GM23338 (cell line): ENCODE measurements around the gene SPSB4. TPM values are rescaled to one million over a fixed set of nuclear protein-coding genes. Genes with fewer than 3 reads are reported as not detected.

ENCODE experiments used
- ATAC-seq: fragments of 200-7000 bp; cut with Tn5 transposase; 3 replicates; pipeline ENCODE4 v1.9.1; 2020
- DNase-seq: peaks from one replicate; pipeline ENCODE4 v3.0.0-alpha.2; 2015; ENCODE audit warnings: low spot score
- H2AFZ ChIP-seq: fragments of 200-600 bp; sonication (generic); 2 replicates; pipeline ENCODE4 v1.8.0; 2016; ENCODE audit warnings: antibody characterized with exemption, mild to moderate bottlenecking, moderate library complexity
- H3F3A ChIP-seq: fragments of 200-600 bp; sonication (generic); replicated peaks from 2 replicates; pipeline ENCODE4 v1.8.0; 2017; ENCODE audit warnings: antibody characterized with exemption, mixed run types, low read depth
- H3K27ac ChIP-seq: fragments of 200-600 bp; sonication (generic); 2 replicates; pipeline ENCODE4 v1.6.1; 2016; ENCODE audit warnings: low read depth
- H3K27me3 ChIP-seq: fragments of 200-600 bp; sonication (generic); 2 replicates; pipeline ENCODE4 v1.8.0; 2016; ENCODE audit warnings: mild to moderate bottlenecking, mixed run types, moderate library complexity; ENCODE audit not compliant: insufficient read depth
- H3K36me3 ChIP-seq: fragments of 200-600 bp; sonication (generic); 2 replicates; pipeline ENCODE4 v1.8.0; 2016; ENCODE audit warnings: mild to moderate bottlenecking; ENCODE audit not compliant: insufficient read depth
- H3K4me1 ChIP-seq: fragments of 200-600 bp; sonication (generic); 2 replicates; pipeline ENCODE4 v1.8.0; 2016; ENCODE audit warnings: mild to moderate bottlenecking, moderate library complexity; ENCODE audit not compliant: insufficient read depth
- H3K4me2 ChIP-seq: fragments of 200-600 bp; sonication (generic); 2 replicates; pipeline ENCODE4 v1.7.1; 2017; ENCODE audit warnings: mixed run types
- H3K4me3 ChIP-seq: fragments of 200-600 bp; sonication (generic); 2 replicates; pipeline ENCODE4 v1.6.1; 2016; ENCODE audit warnings: mixed run types
- H3K79me2 ChIP-seq: fragments of 200-600 bp; sonication (generic); replicated peaks from 2 replicates; pipeline ENCODE4 v1.8.0; 2017; ENCODE audit warnings: mild to moderate bottlenecking; ENCODE audit not compliant: insufficient read depth
- H3K9me2 ChIP-seq: fragments of 200-600 bp; sonication (generic); 2 replicates; pipeline ENCODE4 v1.8.0; 2017; ENCODE audit not compliant: insufficient read depth
- H4K20me1 ChIP-seq: fragments of 200-600 bp; sonication (generic); replicated peaks from 2 replicates; pipeline ENCODE4 v1.8.0; 2017; ENCODE audit warnings: mild to moderate bottlenecking; ENCODE audit not compliant: insufficient read depth
- H3K27ac Mint-ChIP-seq: 2 replicates; pipeline ENCODE4 v1.8.0; 2020; ENCODE audit warnings: inconsistent platforms, mild to moderate bottlenecking, moderate library complexity, mixed read lengths
- H3K27me3 Mint-ChIP-seq: 3 replicates; pipeline ENCODE4 v1.8.0; 2022; ENCODE audit warnings: low read depth, mild to moderate bottlenecking, moderate library complexity, mixed read lengths, inconsistent platforms; ENCODE audit not compliant: insufficient read depth, poor library complexity
- H3K36me3 Mint-ChIP-seq: 3 replicates; pipeline ENCODE4 v1.8.0; 2021; ENCODE audit warnings: low read depth, mild to moderate bottlenecking, inconsistent platforms, moderate library complexity, mixed read lengths
- H3K4me1 Mint-ChIP-seq: 3 replicates; pipeline ENCODE4 v1.8.0; 2020; ENCODE audit warnings: mild to moderate bottlenecking, inconsistent platforms, mixed read lengths
- H3K4me3 Mint-ChIP-seq: 3 replicates; pipeline ENCODE4 v1.8.0; 2021; ENCODE audit warnings: moderate library complexity, mild to moderate bottlenecking, inconsistent platforms, mixed read lengths
- H3K9me3 Mint-ChIP-seq: 3 replicates; pipeline ENCODE4 v1.8.0; 2020; ENCODE audit warnings: moderate library complexity, mild to moderate bottlenecking, inconsistent platforms, mixed read lengths
- CREB1 ChIP-seq: fragments of 250-450 bp; sonication (Bioruptor Pico); IDR thresholded peaks from 2 replicates; pipeline ENCODE4 v1.5.0; 2020; ENCODE audit warnings: low read depth, mild to moderate bottlenecking, moderate library complexity
- EZH2 ChIP-seq: fragments of 200-600 bp; sonication (generic); IDR thresholded peaks from one replicate; pipeline ENCODE4 v1.8.0; 2017; ENCODE audit warnings: antibody characterized with exemption, mild to moderate bottlenecking, low read depth; ENCODE audit not compliant: unreplicated experiment
- EZH2phosphoT487 ChIP-seq: fragments of 200-600 bp; sonication (generic); IDR thresholded peaks from one replicate; pipeline ENCODE4 v1.8.1; 2018; ENCODE audit warnings: antibody characterized with exemption; ENCODE audit not compliant: unreplicated experiment
- JUNB ChIP-seq: IDR thresholded peaks from one replicate; pipeline ENCODE4 v1.6.1; 2016; ENCODE audit warnings: antibody characterized with exemption; ENCODE audit not compliant: unreplicated experiment
- NANOG ChIP-seq: IDR thresholded peaks from 2 replicates; pipeline ENCODE4 v1.6.1; 2016; ENCODE audit warnings: antibody characterized with exemption, borderline replicate concordance
- POLR2AphosphoS5 ChIP-seq: IDR thresholded peaks from 2 replicates; pipeline ENCODE4 v1.6.1; 2016; ENCODE audit warnings: antibody characterized with exemption, low read depth
- STAT1 ChIP-seq: IDR thresholded peaks from one replicate; pipeline ENCODE4 v1.6.1; 2016; ENCODE audit warnings: antibody characterized with exemption; ENCODE audit not compliant: unreplicated experiment
- ZNF114 ChIP-seq: fragments of 250-450 bp; sonication (Bioruptor Pico); IDR thresholded peaks from 2 replicates; pipeline ENCODE4 v1.5.0; 2020; ENCODE audit warnings: mild to moderate bottlenecking, moderate library complexity
- ZNF331 ChIP-seq: fragments of 250-450 bp; sonication (Bioruptor Pico); IDR thresholded peaks from 2 replicates; pipeline ENCODE4 v1.5.0; 2020; ENCODE audit warnings: low read depth, mild to moderate bottlenecking, moderate library complexity
- polyA plus RNA-seq: library from polyadenylated mRNA; unstranded; fragments of >200 nt; fragmentation: Nextera tagmentation; extraction: Ambion mirVana; gene quantifications from 2 replicates; pipeline ENCODE4 v1.2.1, GENCODE V29; 2016
- total RNA-seq: library from RNA; depleted of rRNA; stranded (reverse); fragments of >200 nt; shearing (Covaris generic); gene quantifications from 2 replicates; pipeline ENCODE4 v1.2.3, GENCODE V29; 2014
- TF ChIP-seq, protein P1 (sequence below), 2 experiments: fragments of 200-600 bp in 1 of 2; sonication (generic) in 1 of 2; conservative IDR thresholded peaks; 2 replicates each; pipeline versions ENCODE4 v1.5.1 to v1.6.1; 2016 to 2017; ENCODE audit warnings: antibody characterized with exemption in 2 of 2, low read depth in 2 of 2, mild to moderate bottlenecking in 2 of 2, moderate library complexity in 1 of 2
- TF ChIP-seq, protein P2 (sequence below): IDR thresholded peaks from one replicate; pipeline ENCODE4 v1.6.1; 2018; ENCODE audit warnings: antibody characterized with exemption; ENCODE audit not compliant: unreplicated experiment
- TF ChIP-seq, protein P3 (sequence below): IDR thresholded peaks from 2 replicates; pipeline ENCODE4 v1.6.1; 2016; ENCODE audit warnings: antibody characterized with exemption
- TF ChIP-seq, protein P4 (sequence below): fragments of 250-450 bp; sonication (Bioruptor Pico); IDR thresholded peaks from 2 replicates; pipeline ENCODE4 v1.5.0; 2020; ENCODE audit warnings: mild to moderate bottlenecking, moderate library complexity

The SPSB4 gene
- total and polyA plus RNA-seq, 2 experiments from 2014 or later: 6.7 to 25.9 TPM

DNA sequence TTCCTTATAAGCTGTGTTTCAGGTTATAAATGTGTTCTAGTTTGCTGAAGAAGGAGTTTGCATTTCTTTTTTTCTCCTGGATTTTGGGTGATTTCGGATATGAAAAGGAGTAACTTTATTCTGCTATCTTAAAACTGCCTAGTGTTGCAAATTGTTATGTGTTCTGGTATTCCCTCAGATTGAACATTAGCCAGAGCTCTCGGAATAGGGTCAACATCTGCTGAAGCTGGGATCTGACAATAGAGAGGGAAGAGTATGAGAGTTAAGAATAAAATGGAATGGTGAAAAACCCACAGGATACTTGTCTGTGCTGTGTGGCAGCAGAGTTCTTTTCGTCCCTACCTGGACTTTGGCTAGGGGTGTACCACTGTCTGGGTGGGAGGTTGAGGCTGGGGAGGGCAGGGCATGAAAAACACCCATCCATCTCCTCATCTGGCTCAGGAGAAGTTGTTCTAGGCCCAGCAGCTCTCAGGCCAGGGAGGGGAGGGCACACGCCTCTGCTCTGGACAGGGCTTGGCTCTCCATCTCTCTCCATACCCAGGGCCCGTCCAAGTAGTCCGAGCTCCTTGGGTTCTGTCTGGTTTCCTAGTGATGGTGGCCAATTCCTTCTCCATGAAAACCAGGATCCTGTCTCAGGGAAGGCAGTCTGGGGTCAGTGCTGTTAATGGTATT lies 13.2 kb downstream of the SPSB4 start (continued):
- TF ChIP-seq JUNB: no peak
- TF ChIP-seq EZH2phosphoT487: no peak

DNA sequence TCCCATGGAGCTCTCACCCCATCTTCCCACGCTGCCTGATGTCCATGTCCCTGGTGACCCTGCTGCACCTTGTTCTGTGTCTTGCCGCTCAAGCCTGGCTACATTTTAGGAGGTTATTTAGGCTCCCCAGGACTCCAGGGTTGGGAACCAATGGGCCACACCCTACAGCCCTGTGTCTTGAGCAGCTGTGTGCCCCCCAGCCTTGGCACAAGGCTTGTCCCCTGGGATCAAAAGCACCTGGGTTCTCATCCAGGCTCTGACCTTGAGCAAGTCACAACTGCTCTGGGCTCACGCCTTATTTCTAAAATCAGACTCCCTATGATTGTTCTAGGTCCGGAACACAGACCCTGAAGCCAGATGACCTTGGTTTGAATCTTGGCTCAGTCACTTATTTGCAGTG lies 14.1 kb downstream of the SPSB4 start:
- H3K36me3 ChIP-seq: no peaks in the 10 kb centered on the region
- H3K27me3 ChIP-seq: no peaks in the 10 kb centered on the region
- H3K4me3 Mint-ChIP-seq: no peak overlapping the region
- no peaks in the 10 kb centered on the region for H3K9me2 ChIP-seq
- H3K27me3 Mint-ChIP-seq: peaks cover 16% of the 10 kb centered on the region
- no peak overlapping the region for H2AFZ ChIP-seq
- H4K20me1 ChIP-seq: no peaks in the 10 kb centered on the region; the same call in 1 of the 2 replicates
- H3K79me2 ChIP-seq: peaks cover 14% of the 10 kb centered on the region
- no peak for DNase-seq
- H3K36me3 Mint-ChIP-seq: peaks cover 11% of the 10 kb centered on the region
- no peaks in the 10 kb centered on the region for H3F3A ChIP-seq
- TF ChIP-seq POLR2AphosphoS5 (no peak), ZNF331 (CRISPR knock-in tag) (no peak), NANOG (no peak), STAT1 (no peak), JUNB (no peak), EZH2 (no peak), ZNF114 (CRISPR knock-in tag) (no peak), CREB1 (CRISPR knock-in tag) (no peak), EZH2phosphoT487 (no peak)
- TF ChIP-seq, protein P1, sequence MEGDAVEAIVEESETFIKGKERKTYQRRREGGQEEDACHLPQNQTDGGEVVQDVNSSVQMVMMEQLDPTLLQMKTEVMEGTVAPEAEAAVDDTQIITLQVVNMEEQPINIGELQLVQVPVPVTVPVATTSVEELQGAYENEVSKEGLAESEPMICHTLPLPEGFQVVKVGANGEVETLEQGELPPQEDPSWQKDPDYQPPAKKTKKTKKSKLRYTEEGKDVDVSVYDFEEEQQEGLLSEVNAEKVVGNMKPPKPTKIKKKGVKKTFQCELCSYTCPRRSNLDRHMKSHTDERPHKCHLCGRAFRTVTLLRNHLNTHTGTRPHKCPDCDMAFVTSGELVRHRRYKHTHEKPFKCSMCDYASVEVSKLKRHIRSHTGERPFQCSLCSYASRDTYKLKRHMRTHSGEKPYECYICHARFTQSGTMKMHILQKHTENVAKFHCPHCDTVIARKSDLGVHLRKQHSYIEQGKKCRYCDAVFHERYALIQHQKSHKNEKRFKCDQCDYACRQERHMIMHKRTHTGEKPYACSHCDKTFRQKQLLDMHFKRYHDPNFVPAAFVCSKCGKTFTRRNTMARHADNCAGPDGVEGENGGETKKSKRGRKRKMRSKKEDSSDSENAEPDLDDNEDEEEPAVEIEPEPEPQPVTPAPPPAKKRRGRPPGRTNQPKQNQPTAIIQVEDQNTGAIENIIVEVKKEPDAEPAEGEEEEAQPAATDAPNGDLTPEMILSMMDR (conservative IDR thresholded peaks at IDR 0.05; ENCODE audit: low read depth in 2 of 2): no peak
- TF ChIP-seq, protein P2, sequence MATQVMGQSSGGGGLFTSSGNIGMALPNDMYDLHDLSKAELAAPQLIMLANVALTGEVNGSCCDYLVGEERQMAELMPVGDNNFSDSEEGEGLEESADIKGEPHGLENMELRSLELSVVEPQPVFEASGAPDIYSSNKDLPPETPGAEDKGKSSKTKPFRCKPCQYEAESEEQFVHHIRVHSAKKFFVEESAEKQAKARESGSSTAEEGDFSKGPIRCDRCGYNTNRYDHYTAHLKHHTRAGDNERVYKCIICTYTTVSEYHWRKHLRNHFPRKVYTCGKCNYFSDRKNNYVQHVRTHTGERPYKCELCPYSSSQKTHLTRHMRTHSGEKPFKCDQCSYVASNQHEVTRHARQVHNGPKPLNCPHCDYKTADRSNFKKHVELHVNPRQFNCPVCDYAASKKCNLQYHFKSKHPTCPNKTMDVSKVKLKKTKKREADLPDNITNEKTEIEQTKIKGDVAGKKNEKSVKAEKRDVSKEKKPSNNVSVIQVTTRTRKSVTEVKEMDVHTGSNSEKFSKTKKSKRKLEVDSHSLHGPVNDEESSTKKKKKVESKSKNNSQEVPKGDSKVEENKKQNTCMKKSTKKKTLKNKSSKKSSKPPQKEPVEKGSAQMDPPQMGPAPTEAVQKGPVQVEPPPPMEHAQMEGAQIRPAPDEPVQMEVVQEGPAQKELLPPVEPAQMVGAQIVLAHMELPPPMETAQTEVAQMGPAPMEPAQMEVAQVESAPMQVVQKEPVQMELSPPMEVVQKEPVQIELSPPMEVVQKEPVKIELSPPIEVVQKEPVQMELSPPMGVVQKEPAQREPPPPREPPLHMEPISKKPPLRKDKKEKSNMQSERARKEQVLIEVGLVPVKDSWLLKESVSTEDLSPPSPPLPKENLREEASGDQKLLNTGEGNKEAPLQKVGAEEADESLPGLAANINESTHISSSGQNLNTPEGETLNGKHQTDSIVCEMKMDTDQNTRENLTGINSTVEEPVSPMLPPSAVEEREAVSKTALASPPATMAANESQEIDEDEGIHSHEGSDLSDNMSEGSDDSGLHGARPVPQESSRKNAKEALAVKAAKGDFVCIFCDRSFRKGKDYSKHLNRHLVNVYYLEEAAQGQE: no peak
- TF ChIP-seq, protein P3, sequence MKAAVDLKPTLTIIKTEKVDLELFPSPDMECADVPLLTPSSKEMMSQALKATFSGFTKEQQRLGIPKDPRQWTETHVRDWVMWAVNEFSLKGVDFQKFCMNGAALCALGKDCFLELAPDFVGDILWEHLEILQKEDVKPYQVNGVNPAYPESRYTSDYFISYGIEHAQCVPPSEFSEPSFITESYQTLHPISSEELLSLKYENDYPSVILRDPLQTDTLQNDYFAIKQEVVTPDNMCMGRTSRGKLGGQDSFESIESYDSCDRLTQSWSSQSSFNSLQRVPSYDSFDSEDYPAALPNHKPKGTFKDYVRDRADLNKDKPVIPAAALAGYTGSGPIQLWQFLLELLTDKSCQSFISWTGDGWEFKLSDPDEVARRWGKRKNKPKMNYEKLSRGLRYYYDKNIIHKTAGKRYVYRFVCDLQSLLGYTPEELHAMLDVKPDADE: no peak
- TF ChIP-seq, protein P4, sequence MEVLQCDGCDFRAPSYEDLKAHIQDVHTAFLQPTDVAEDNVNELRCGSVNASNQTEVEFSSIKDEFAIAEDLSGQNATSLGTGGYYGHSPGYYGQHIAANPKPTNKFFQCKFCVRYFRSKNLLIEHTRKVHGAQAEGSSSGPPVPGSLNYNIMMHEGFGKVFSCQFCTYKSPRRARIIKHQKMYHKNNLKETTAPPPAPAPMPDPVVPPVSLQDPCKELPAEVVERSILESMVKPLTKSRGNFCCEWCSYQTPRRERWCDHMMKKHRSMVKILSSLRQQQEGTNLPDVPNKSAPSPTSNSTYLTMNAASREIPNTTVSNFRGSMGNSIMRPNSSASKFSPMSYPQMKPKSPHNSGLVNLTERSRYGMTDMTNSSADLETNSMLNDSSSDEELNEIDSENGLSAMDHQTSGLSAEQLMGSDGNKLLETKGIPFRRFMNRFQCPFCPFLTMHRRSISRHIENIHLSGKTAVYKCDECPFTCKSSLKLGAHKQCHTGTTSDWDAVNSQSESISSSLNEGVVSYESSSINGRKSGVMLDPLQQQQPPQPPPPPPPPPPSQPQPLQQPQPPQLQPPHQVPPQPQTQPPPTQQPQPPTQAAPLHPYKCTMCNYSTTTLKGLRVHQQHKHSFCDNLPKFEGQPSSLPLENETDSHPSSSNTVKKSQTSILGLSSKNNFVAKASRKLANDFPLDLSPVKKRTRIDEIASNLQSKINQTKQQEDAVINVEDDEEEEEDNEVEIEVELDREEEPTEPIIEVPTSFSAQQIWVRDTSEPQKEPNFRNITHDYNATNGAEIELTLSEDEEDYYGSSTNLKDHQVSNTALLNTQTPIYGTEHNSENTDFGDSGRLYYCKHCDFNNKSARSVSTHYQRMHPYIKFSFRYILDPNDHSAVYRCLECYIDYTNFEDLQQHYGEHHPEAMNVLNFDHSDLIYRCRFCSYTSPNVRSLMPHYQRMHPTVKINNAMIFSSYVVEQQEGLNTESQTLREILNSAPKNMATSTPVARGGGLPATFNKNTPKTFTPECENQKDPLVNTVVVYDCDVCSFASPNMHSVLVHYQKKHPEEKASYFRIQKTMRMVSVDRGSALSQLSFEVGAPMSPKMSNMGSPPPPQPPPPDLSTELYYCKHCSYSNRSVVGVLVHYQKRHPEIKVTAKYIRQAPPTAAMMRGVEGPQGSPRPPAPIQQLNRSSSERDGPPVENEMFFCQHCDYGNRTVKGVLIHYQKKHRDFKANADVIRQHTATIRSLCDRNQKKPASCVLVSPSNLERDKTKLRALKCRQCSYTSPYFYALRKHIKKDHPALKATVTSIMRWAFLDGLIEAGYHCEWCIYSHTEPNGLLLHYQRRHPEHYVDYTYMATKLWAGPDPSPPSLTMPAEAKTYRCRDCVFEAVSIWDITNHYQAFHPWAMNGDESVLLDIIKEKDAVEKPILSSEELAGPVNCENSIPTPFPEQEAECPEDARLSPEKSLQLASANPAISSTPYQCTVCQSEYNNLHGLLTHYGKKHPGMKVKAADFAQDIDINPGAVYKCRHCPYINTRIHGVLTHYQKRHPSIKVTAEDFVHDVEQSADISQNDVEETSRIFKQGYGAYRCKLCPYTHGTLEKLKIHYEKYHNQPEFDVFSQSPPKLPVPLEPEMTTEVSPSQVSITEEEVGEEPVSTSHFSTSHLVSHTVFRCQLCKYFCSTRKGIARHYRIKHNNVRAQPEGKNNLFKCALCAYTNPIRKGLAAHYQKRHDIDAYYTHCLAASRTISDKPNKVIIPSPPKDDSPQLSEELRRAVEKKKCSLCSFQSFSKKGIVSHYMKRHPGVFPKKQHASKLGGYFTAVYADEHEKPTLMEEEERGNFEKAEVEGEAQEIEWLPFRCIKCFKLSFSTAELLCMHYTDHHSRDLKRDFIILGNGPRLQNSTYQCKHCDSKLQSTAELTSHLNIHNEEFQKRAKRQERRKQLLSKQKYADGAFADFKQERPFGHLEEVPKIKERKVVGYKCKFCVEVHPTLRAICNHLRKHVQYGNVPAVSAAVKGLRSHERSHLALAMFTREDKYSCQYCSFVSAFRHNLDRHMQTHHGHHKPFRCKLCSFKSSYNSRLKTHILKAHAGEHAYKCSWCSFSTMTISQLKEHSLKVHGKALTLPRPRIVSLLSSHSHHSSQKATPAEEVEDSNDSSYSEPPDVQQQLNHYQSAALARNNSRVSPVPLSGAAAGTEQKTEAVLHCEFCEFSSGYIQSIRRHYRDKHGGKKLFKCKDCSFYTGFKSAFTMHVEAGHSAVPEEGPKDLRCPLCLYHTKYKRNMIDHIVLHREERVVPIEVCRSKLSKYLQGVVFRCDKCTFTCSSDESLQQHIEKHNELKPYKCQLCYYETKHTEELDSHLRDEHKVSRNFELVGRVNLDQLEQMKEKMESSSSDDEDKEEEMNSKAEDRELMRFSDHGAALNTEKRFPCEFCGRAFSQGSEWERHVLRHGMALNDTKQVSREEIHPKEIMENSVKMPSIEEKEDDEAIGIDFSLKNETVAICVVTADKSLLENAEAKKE (CRISPR knock-in tag): no peak
- H3K27ac Mint-ChIP-seq: no peak overlapping the region
- no peak overlapping the region for H3K27ac ChIP-seq
- no peaks in the 10 kb centered on the region for H3K9me3 Mint-ChIP-seq
- peaks cover 12% of the 10 kb centered on the region for H3K4me1 ChIP-seq
- no peak overlapping the region for H3K4me2 ChIP-seq
- peaks cover 35% of the 10 kb centered on the region for H3K4me1 Mint-ChIP-seq
- ATAC-seq: no peak
- H3K4me3 ChIP-seq: no peak overlapping the region
